Adrenal gland (tissue), 12 donors: ENCODE data around the gene IL1B. TPM values are rescaled to one million over a fixed set of nuclear protein-coding genes. Genes with fewer than 3 reads are reported as not detected.

ENCODE experiments used
- DNase-seq, 7 donors: peaks; one replicate each; pipeline ENCODE4 v3.0.0-alpha.2; 2019 to 2020
- H3K27ac ChIP-seq, 5 donors: fragments of 200-600 bp; sonication (generic) in 4 of 5; 1 replicate in 3 of 5; 2 replicates in 2 of 5; pipeline versions ENCODE4 v1.5.1 to v1.8.0; 2016 to 2020; ENCODE audit warnings: mild to moderate bottlenecking in 1 of 5
- H3K27me3 ChIP-seq: fragments of 200-600 bp; 2 replicates; pipeline ENCODE4 v1.8.0; 2021
- H3K36me3 ChIP-seq, 2 donors: fragments of 200-600 bp; replicated peaks in 1 of 2; 1 replicate in 1 of 2; 2 replicates in 1 of 2; pipeline versions ENCODE4 v1.5.1 to v1.8.0; 2018 to 2022
- H3K4me1 ChIP-seq, 2 donors: fragments of 200-600 bp; replicated peaks in 1 of 2; 1 replicate in 1 of 2; 2 replicates in 1 of 2; pipeline versions ENCODE4 v1.5.1 to v1.8.0; 2018 to 2021
- H3K4me3 ChIP-seq, 4 donors: fragments of 200-600 bp; sonication (generic) in 3 of 4; one replicate each; pipeline ENCODE4 v1.5.1; 2016 to 2018
- H3K9me3 ChIP-seq, 3 donors: fragments of 200-600 bp; sonication (generic) in 1 of 3; replicated peaks in 1 of 3; 1 replicate in 2 of 3; 2 replicates in 1 of 3; pipeline versions ENCODE4 v1.5.1 to v1.8.0; 2016 to 2021
- POLR2A ChIP-seq, 2 donors: fragments of 450-650 bp; IDR thresholded peaks; one replicate each; pipeline ENCODE4 v1.6.1; 2017; ENCODE audit warnings: antibody characterized with exemption in 2 of 2, mild to moderate bottlenecking in 2 of 2, moderate library complexity in 1 of 2
- WGBS, 4 donors: extraction: QIAGEN DNeasy Blood & Tissue Kit in 2 of 4; methylation state at CpG; one replicate each; pipeline versions ENCODE4 v1.1.5 to v1.1.7; 2013 to 2017; 5-methylcytosine and 5-hydroxymethylcytosine counted together
- intact Hi-C, 2 donors: fragments of 100-400 bp; cut with DNase I; formaldehyde crosslinking; loops; one replicate each; pipeline versions ENCODE4 v1.14.1 to v1.15.0; 2022 to 2023
- polyA plus RNA-seq, 3 donors: library from polyadenylated mRNA; stranded (reverse); fragments of 200-250 nt in 2 of 3; fragments of 350-450 nt in 1 of 3; fragmentation: Illumina TruSeq in 1 of 3; extraction: RNeasy Lipid Tissue Mini Kit (QIAGEN cat#74804) in 1 of 3; gene quantifications; one replicate each; pipeline ENCODE4 v1.2.3, GENCODE V29; 2013 to 2014
- total RNA-seq, 9 donors: library from RNA; depleted of rRNA in 4 of 9; stranded (reverse); fragments of >200 nt in 4 of 9; fragments of 120-200 nt in 1 of 9; fragmentation: NEBNext Ultra II Directional in 1 of 9; extraction: Animal tissue kit (Norgen Biotek cat#: 25700) in 1 of 9; gene quantifications; one replicate each; pipeline versions ENCODE4 v1.1.0 to v1.2.4, GENCODE V29; 2013 to 2023
- TF ChIP-seq, protein P1 (sequence below), 6 experiments: fragments of 450-650 bp in 4 of 6; fragments of 200-600 bp in 2 of 6; sonication (generic) in 1 of 6; IDR thresholded peaks; 1 replicate in 5 of 6; 2 replicates in 1 of 6; pipeline versions ENCODE4 v1.5.1 to v1.8.0; 2016 to 2021; ENCODE audit warnings: antibody characterized with exemption in 6 of 6, mild to moderate bottlenecking in 2 of 6, moderate library complexity in 1 of 6
- donor health status: healthy with polysubstance abuse.
- donor health status: Bipolar disorder and iron deficiency.
- donor health status: DM: yes; HTN: yes; CAD: no.
- donor health status: DM: no; HTN: no; CAD: no.
- donor health status: DM: no; HTN: no; CAD: no.
- donor health status: DM: yes; HTN: yes; CAD: no.

IL1B gene
- total and polyA plus RNA-seq, 12 donors, result 0.44 to 5.9 (median 1.5) TPM; not detected in 1

DNA sequence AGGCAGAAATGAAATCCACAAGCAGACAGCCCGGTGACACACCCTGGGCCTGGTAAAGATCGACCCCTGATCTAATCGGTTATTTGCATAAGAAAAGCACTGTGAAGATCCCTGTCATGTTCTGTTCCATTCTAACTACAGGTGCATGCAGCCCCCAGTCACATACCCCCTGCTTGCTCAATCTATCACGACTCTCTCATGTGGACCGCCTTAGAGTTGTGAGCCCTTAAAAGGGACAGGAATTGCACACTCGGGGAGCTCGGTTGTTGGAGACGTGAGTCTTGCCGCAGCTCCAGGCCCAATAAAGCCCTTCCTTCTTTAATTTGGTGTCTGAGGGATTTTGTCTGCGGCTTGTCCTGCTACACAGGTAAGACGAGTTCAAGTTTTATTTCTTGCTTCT is 13.4 kb upstream of the IL1B start:
- no peak for DNase-seq
- 93 to 96% (median 94%) methylated on average over 11 of the region's 11 CpGs for WGBS, 4 donors
- TF ChIP-seq, protein P1, sequence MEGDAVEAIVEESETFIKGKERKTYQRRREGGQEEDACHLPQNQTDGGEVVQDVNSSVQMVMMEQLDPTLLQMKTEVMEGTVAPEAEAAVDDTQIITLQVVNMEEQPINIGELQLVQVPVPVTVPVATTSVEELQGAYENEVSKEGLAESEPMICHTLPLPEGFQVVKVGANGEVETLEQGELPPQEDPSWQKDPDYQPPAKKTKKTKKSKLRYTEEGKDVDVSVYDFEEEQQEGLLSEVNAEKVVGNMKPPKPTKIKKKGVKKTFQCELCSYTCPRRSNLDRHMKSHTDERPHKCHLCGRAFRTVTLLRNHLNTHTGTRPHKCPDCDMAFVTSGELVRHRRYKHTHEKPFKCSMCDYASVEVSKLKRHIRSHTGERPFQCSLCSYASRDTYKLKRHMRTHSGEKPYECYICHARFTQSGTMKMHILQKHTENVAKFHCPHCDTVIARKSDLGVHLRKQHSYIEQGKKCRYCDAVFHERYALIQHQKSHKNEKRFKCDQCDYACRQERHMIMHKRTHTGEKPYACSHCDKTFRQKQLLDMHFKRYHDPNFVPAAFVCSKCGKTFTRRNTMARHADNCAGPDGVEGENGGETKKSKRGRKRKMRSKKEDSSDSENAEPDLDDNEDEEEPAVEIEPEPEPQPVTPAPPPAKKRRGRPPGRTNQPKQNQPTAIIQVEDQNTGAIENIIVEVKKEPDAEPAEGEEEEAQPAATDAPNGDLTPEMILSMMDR (IDR thresholded peaks at IDR 0.05), result no peak
- no peak for TF ChIP-seq POLR2A (IDR thresholded peaks at IDR 0.05)
- Histone ChIP-seq H3K4me3 (no peak overlapping the region), H3K27ac (no peak overlapping the region), H3K4me1 (no peaks in the 10 kb centered on the region), H3K9me3 (no peaks in the 10 kb centered on the region), H3K36me3 (no peaks in the 10 kb centered on the region), H3K27me3 (no peaks in the 10 kb centered on the region)
- intact Hi-C loops, result no loop called here

DNA sequence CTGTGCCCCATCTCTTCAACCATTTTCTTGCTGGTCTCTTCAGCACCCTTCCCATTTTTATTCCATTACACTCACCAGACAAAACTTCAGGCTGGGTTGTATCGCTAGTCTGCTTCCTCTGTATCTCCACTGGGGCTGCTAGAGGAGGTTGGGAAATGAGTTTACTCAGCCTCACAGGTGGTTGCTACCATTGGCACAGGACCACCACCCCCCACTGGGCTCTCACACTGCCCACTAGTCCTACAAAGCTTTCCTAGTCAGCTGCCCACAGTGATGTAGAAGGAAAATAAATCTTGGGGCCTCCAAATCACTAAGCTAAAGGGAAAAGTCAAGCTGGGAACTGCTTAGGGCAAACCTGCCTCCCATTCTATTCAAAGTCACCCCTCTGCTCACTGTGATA is 12.3 kb upstream of the IL1B start:
- no peak for DNase-seq
- intact Hi-C loops, result no loop called here
- H3K27ac ChIP-seq, result no peak overlapping the region
- H3K9me3 ChIP-seq, result no peaks in the 10 kb centered on the region
- H3K36me3 ChIP-seq, result no peaks in the 10 kb centered on the region
- WGBS, 4 donors, result 89 to 100% (median 94%) methylated on average over 1 of the region's 1 CpG
- no peak for TF ChIP-seq POLR2A (IDR thresholded peaks at IDR 0.05)
- TF ChIP-seq, protein P1 (IDR thresholded peaks at IDR 0.05), result no peak
- H3K4me1 ChIP-seq, result no peaks in the 10 kb centered on the region
- no peaks in the 10 kb centered on the region for H3K27me3 ChIP-seq
- H3K4me3 ChIP-seq, result no peak overlapping the region

DNA sequence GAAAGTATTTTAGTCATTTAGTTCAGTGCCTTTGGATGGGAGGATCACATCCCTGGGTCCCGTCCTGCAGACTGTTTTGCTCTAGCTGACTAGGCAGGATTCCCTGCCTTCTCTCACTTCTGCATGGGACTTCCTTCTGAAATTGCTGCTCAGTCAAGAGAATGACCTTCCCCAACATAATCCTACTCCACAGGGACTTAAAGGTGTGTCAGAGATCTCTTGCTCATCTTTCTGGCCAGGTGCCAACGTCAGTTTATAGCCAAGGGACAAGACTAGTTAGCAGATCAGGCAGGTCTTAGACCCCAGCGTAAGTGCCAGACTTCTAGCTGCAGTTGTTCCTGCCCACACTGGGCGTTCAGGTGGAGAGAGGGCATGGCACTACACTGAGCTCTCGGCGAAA is 9.5 kb upstream of the IL1B start:
- H3K4me3 ChIP-seq, result no peak overlapping the region
- no peaks in the 10 kb centered on the region for H3K4me1 ChIP-seq
- 80 to 86% (median 81%) methylated on average over 5 to 6 of the region's 6 CpGs for WGBS, 4 donors
- H3K27me3 ChIP-seq, result no peaks in the 10 kb centered on the region
- intact Hi-C loops, result no loop called here
- no peak overlapping the region for H3K27ac ChIP-seq
- no peaks in the 10 kb centered on the region for H3K9me3 ChIP-seq
- no peak for DNase-seq
- TF ChIP-seq, protein P1 (IDR thresholded peaks at IDR 0.05), result no peak
- no peak for TF ChIP-seq POLR2A (IDR thresholded peaks at IDR 0.05)
- H3K36me3 ChIP-seq, result no peaks in the 10 kb centered on the region

DNA sequence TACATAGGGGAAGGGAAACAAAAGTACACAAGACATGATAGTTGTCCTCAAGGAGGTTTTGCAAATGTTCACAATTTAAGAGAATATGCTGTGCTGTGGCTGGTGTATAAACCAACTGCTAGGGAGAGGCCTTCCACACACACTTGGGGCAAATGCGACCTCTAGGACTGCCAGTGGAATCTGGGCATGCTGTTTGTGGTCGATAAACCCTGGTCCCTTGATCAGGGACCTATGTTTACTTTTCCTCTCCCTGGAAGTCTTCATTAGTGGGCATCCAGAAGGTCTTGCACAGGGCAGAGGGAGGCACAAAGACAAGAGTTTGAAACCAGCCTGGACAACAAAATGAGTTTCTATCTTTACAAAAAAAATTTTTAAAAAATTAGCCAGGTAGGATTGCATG is 7.3 kb upstream of the IL1B start:
- 72 to 96% (median 84%) methylated on average over 2 of the region's 2 CpGs for WGBS, 4 donors
- intact Hi-C loops, result no loop called here
- Histone ChIP-seq H3K36me3 (no peaks in the 10 kb centered on the region), H3K27me3 (no peaks in the 10 kb centered on the region), H3K27ac (no peak overlapping the region), H3K4me1 (no peaks in the 10 kb centered on the region), H3K9me3 (no peaks in the 10 kb centered on the region), H3K4me3 (no peak overlapping the region)
- DNase-seq, result no peak
- no peak for TF ChIP-seq POLR2A (IDR thresholded peaks at IDR 0.05)
- TF ChIP-seq, protein P1 (IDR thresholded peaks at IDR 0.05), result no peak
